ENCODE data around the gene RIMKLB. TPM values are rescaled to one million over a fixed set of nuclear protein-coding genes. Genes with fewer than 3 reads are reported as not detected.
"Not testable (repeated sequence)": the region's sequence is repeated elsewhere in the genome, so short reads cannot be mapped to it uniquely, and the experiment has no call there.

Gene RIMKLB
- total and polyA plus RNA-seq, 3 experiments from 2014 or later: 4.3 to 7.9 (median 6.1) TPM

GRCh38 chr12:8746046-8746445 lies 48.3 kb downstream of the RIMKLB start:
- POLR2A ChIA-PET: no interaction called here
- Mint-ChIP-seq H3K4me3 (no peak overlapping the region), H3K9me3 (no peaks in the 10 kb centered on the region), H3K4me1 (no peaks in the 10 kb centered on the region), H3K36me3 (peaks cover 0 to 16% (median 2%) of the 10 kb centered on the region in 3 donors), H3K27me3 (no peaks in the 10 kb centered on the region), H3K27ac (peak overlapping the region in 1 of 8 donors; percentile 3)
- Histone ChIP-seq H3K27ac (ENCODE audit: low read depth, low read length) (no peak overlapping the region), H3K4me3 (ENCODE audit: low read length) (no peak overlapping the region), H3K27me3 (ENCODE audit: insufficient read depth, low read length, poor library complexity, severe bottlenecking) (no peaks in the 10 kb centered on the region), H3K4me1 (ENCODE audit: insufficient read depth, low read length) (no peaks in the 10 kb centered on the region), H3K36me3 (ENCODE audit: insufficient read depth, low read length) (no peaks in the 10 kb centered on the region), H3K9me3 (ENCODE audit: low read length) (no peaks in the 10 kb centered on the region)
- CTCF ChIA-PET: no interaction called here
- DNase-seq: no peak

GRCh38 chr12:8760076-8760475 lies 62.3 kb downstream of the RIMKLB start:
- H3K4me1 ChIP-seq (ENCODE audit: insufficient read depth, low read length); H3K9me3 Mint-ChIP-seq; DNase-seq; H3K27me3 ChIP-seq (ENCODE audit: insufficient read depth, low read length, poor library complexity, severe bottlenecking); H3K4me3 Mint-ChIP-seq; POLR2A ChIA-PET; H3K9me3 ChIP-seq (ENCODE audit: low read length); H3K27me3 Mint-ChIP-seq; H3K36me3 ChIP-seq (ENCODE audit: insufficient read depth, low read length); H3K4me1 Mint-ChIP-seq; H3K27ac ChIP-seq (ENCODE audit: low read depth, low read length); H3K4me3 ChIP-seq (ENCODE audit: low read length); H3K27ac Mint-ChIP-seq; CTCF ChIA-PET: not testable (repeated sequence)
- peaks cover 17 to 38% (median 31%) of the 10 kb centered on the region in 3 donors for H3K36me3 Mint-ChIP-seq

GRCh38 chr12:8762701-8763100 lies 64.9 kb downstream of the RIMKLB start:
- H3K36me3 ChIP-seq (ENCODE audit: insufficient read depth, low read length); H3K4me1 ChIP-seq (ENCODE audit: insufficient read depth, low read length); H3K9me3 Mint-ChIP-seq; DNase-seq; H3K27me3 Mint-ChIP-seq; H3K9me3 ChIP-seq (ENCODE audit: low read length); H3K27me3 ChIP-seq (ENCODE audit: insufficient read depth, low read length, poor library complexity, severe bottlenecking); POLR2A ChIA-PET; H3K27ac ChIP-seq (ENCODE audit: low read depth, low read length); CTCF ChIA-PET; H3K4me1 Mint-ChIP-seq; H3K4me3 ChIP-seq (ENCODE audit: low read length); H3K4me3 Mint-ChIP-seq; H3K27ac Mint-ChIP-seq: not testable (repeated sequence)
- peaks cover 14 to 33% (median 28%) of the 10 kb centered on the region in 3 donors for H3K36me3 Mint-ChIP-seq

DNA sequence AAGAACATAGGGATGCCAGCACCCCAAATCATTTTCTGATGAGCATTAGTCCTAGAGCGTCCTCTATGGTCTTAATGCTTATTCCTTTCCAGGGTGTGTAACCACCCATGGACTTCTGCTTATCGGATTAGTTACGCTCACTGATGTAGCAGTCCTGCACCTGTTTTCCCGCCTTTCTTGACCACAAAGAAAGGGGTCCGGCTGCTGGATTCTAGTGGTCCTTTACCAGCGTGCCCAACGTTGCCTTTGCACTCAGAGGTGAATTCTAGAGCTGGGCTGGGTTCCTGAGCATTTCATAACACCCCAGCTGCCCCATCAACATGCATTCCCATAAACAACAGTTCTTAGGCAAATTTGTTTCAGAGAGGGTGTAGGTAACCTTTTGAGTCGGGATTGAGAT lies 68.3 kb downstream of the RIMKLB start:
- CTCF ChIA-PET; H3K27ac ChIP-seq (ENCODE audit: low read depth, low read length); DNase-seq; H3K9me3 Mint-ChIP-seq; H3K36me3 ChIP-seq (ENCODE audit: insufficient read depth, low read length); POLR2A ChIA-PET; H3K4me1 Mint-ChIP-seq; H3K4me3 ChIP-seq (ENCODE audit: low read length); H3K9me3 ChIP-seq (ENCODE audit: low read length); H3K27me3 ChIP-seq (ENCODE audit: insufficient read depth, low read length, poor library complexity, severe bottlenecking); H3K4me1 ChIP-seq (ENCODE audit: insufficient read depth, low read length); H3K27me3 Mint-ChIP-seq; H3K4me3 Mint-ChIP-seq: not testable (repeated sequence)
- Mint-ChIP-seq H3K36me3 (peaks cover 7 to 11% (median 9%) of the 10 kb centered on the region in 3 donors), H3K27ac (peak overlapping the region in 1 of 8 donors; percentile 90)

- ChIA-PET POLR2A (no interaction called here), CTCF (no interaction called here)
- Histone ChIP-seq H3K9me3 (ENCODE audit: low read length) (no peaks in the 10 kb centered on the region), H3K27ac (ENCODE audit: low read depth, low read length) (no peak overlapping the region), H3K4me3 (ENCODE audit: low read length) (no peak overlapping the region), H3K36me3 (ENCODE audit: insufficient read depth, low read length) (no peaks in the 10 kb centered on the region), H3K4me1 (ENCODE audit: insufficient read depth, low read length) (no peaks in the 10 kb centered on the region), H3K27me3 (ENCODE audit: insufficient read depth, low read length, poor library complexity, severe bottlenecking) (no peaks in the 10 kb centered on the region)
- DNase-seq: no peak
- Mint-ChIP-seq H3K9me3 (no peaks in the 10 kb centered on the region), H3K4me1 (no peaks in the 10 kb centered on the region), H3K36me3 (peaks cover 3 to 23% (median 10%) of the 10 kb centered on the region in 3 donors), H3K4me3 (no peak overlapping the region), H3K27me3 (no peaks in the 10 kb centered on the region), H3K27ac (no peak overlapping the region)
Measured at GRCh38 chr12:8770499-8770898, 72.7 kb downstream of the RIMKLB start.

GRCh38 chr12:8771072-8771471 lies 73.3 kb downstream of the RIMKLB start:
- no peak overlapping the region for H3K4me3 Mint-ChIP-seq

GRCh38 chr12:8773461-8773860 lies 75.7 kb downstream of the RIMKLB start:
- ChIA-PET CTCF (no interaction called here), POLR2A (no interaction called here)
- no peak for DNase-seq
- Mint-ChIP-seq H3K27ac (no peak overlapping the region), H3K9me3 (no peaks in the 10 kb centered on the region), H3K4me1 (no peaks in the 10 kb centered on the region), H3K4me3 (no peak overlapping the region), H3K27me3 (no peaks in the 10 kb centered on the region), H3K36me3 (peaks cover 0 to 26% (median 11%) of the 10 kb centered on the region in 3 donors)
- H3K4me3 ChIP-seq (ENCODE audit: low read length): no peak overlapping the region
- no peak overlapping the region for H3K27ac ChIP-seq (ENCODE audit: low read depth, low read length)
- no peaks in the 10 kb centered on the region for H3K9me3 ChIP-seq (ENCODE audit: low read length)
- H3K27me3 ChIP-seq (ENCODE audit: insufficient read depth, low read length, poor library complexity, severe bottlenecking): no peaks in the 10 kb centered on the region
- H3K4me1 ChIP-seq (ENCODE audit: insufficient read depth, low read length): no peaks in the 10 kb centered on the region
- H3K36me3 ChIP-seq (ENCODE audit: insufficient read depth, low read length): no peaks in the 10 kb centered on the region

More at GRCh38 chr12:8771072-8771471, 73.3 kb downstream of the RIMKLB start:
- Histone ChIP-seq H3K36me3 (ENCODE audit: insufficient read depth, low read length) (no peaks in the 10 kb centered on the region), H3K4me3 (ENCODE audit: low read length) (no peak overlapping the region), H3K9me3 (ENCODE audit: low read length) (no peaks in the 10 kb centered on the region), H3K27ac (ENCODE audit: low read depth, low read length) (no peak overlapping the region), H3K27me3 (ENCODE audit: insufficient read depth, low read length, poor library complexity, severe bottlenecking) (no peaks in the 10 kb centered on the region), H3K4me1 (ENCODE audit: insufficient read depth, low read length) (no peaks in the 10 kb centered on the region)
- POLR2A ChIA-PET: no interaction called here
- peaks cover 3 to 24% (median 10%) of the 10 kb centered on the region in 3 donors for H3K36me3 Mint-ChIP-seq
- DNase-seq: no peak
- CTCF ChIA-PET: no interaction called here
- no peaks in the 10 kb centered on the region for H3K9me3 Mint-ChIP-seq
- no peaks in the 10 kb centered on the region for H3K4me1 Mint-ChIP-seq
- H3K27me3 Mint-ChIP-seq: no peaks in the 10 kb centered on the region
- H3K27ac Mint-ChIP-seq: peak overlapping the region in 1 of 8 donors; percentile 7

GRCh38 chr12:8779281-8779680 lies 81.5 kb downstream of the RIMKLB start:
- no peak overlapping the region for H3K27ac Mint-ChIP-seq
- H3K27me3 Mint-ChIP-seq: peaks cover 0 to 1% of the 10 kb centered on the region in 2 donors
- CTCF ChIA-PET: no interaction called here

GRCh38 chr12:8779862-8780261 lies 82.1 kb downstream of the RIMKLB start:
- peaks cover 0 to 1% of the 10 kb centered on the region in 2 donors for H3K27me3 Mint-ChIP-seq
- H3K4me1 Mint-ChIP-seq: no peaks in the 10 kb centered on the region
- Histone ChIP-seq H3K9me3 (ENCODE audit: low read length) (no peaks in the 10 kb centered on the region), H3K36me3 (ENCODE audit: insufficient read depth, low read length) (no peaks in the 10 kb centered on the region), H3K4me1 (ENCODE audit: insufficient read depth, low read length) (no peaks in the 10 kb centered on the region), H3K27me3 (ENCODE audit: insufficient read depth, low read length, poor library complexity, severe bottlenecking) (no peaks in the 10 kb centered on the region), H3K4me3 (ENCODE audit: low read length) (no peak overlapping the region), H3K27ac (ENCODE audit: low read depth, low read length) (no peak overlapping the region)
- DNase-seq: no peak
- H3K9me3 Mint-ChIP-seq: no peaks in the 10 kb centered on the region
- CTCF ChIA-PET: no interaction called here
- peaks cover 0 to 16% (median 3%) of the 10 kb centered on the region in 3 donors for H3K36me3 Mint-ChIP-seq
- H3K27ac Mint-ChIP-seq: peak overlapping the region in 1 of 8 donors; percentile 15
- H3K4me3 Mint-ChIP-seq: no peak overlapping the region
- POLR2A ChIA-PET: no interaction called here

More at GRCh38 chr12:8779281-8779680, 81.5 kb downstream of the RIMKLB start:
- Histone ChIP-seq H3K4me1 (ENCODE audit: insufficient read depth, low read length) (no peaks in the 10 kb centered on the region), H3K27ac (ENCODE audit: low read depth, low read length) (no peak overlapping the region), H3K4me3 (ENCODE audit: low read length) (no peak overlapping the region), H3K9me3 (ENCODE audit: low read length) (no peaks in the 10 kb centered on the region), H3K27me3 (ENCODE audit: insufficient read depth, low read length, poor library complexity, severe bottlenecking) (no peaks in the 10 kb centered on the region), H3K36me3 (ENCODE audit: insufficient read depth, low read length) (no peaks in the 10 kb centered on the region)
- Mint-ChIP-seq H3K4me3 (no peak overlapping the region), H3K4me1 (no peaks in the 10 kb centered on the region), H3K9me3 (no peaks in the 10 kb centered on the region), H3K36me3 (peaks cover 0 to 18% (median 3%) of the 10 kb centered on the region in 3 donors)
- POLR2A ChIA-PET: no interaction called here
- DNase-seq: no peak

Data from CD8-positive, alpha-beta memory T cell (primary cell).